ENCODE data around the gene MYMK.

MYMK gene

GRCh38 chr9:133521122-133522072 lies 3.4 kb downstream of the MYMK start:
- Histone ChIP-seq H3K4me1 (ENCODE audit: control insufficient read depth in 1 of 2, insufficient read depth in 2 of 2, low read length in 2 of 2) (peaks cover 0 to 5% of the 10 kb centered on the region in 2 donors), H3K9me3 (ENCODE audit: control insufficient read depth in 1 of 2, low read length in 2 of 2) (no peaks in the 10 kb centered on the region), H3K4me3 (ENCODE audit: low read depth in 1 of 2, low read length in 2 of 2) (no peak overlapping the region), H3K27me3 (ENCODE audit: low read depth, low read length) (no peaks in the 10 kb centered on the region), H3K36me3 (ENCODE audit: control insufficient read depth in 1 of 2, insufficient read depth in 2 of 2, low read length in 2 of 2) (no peaks in the 10 kb centered on the region), H3K27ac (ENCODE audit: low read length) (no peak overlapping the region)

- no peaks in the 10 kb centered on the region for H3K27me3 ChIP-seq (ENCODE audit: low read depth, low read length)
- no peaks in the 10 kb centered on the region for H3K4me1 ChIP-seq (ENCODE audit: control insufficient read depth in 1 of 2, insufficient read depth in 2 of 2, low read length in 2 of 2)
- no peak overlapping the region for H3K4me3 ChIP-seq (ENCODE audit: low read depth in 1 of 2, low read length in 2 of 2)
- H3K9me3 ChIP-seq (ENCODE audit: control insufficient read depth in 1 of 2, low read length in 2 of 2): no peaks in the 10 kb centered on the region
- no peak overlapping the region for H3K27ac ChIP-seq (ENCODE audit: low read length)
- no peaks in the 10 kb centered on the region for H3K36me3 ChIP-seq (ENCODE audit: control insufficient read depth in 1 of 2, insufficient read depth in 2 of 2, low read length in 2 of 2)
Measured at GRCh38 chr9:133520121-133520835, 4.5 kb downstream of the MYMK start.

GRCh38 chr9:133519693-133520092 lies 5.1 kb downstream of the MYMK start:
- H3K4me1 ChIP-seq (ENCODE audit: control insufficient read depth in 1 of 2, insufficient read depth in 2 of 2, low read length in 2 of 2): no peaks in the 10 kb centered on the region
- no peak overlapping the region for H3K4me3 ChIP-seq (ENCODE audit: low read depth in 1 of 2, low read length in 2 of 2)
- H3K27ac ChIP-seq (ENCODE audit: low read length): no peak overlapping the region
- H3K36me3 ChIP-seq (ENCODE audit: control insufficient read depth in 1 of 2, insufficient read depth in 2 of 2, low read length in 2 of 2): no peaks in the 10 kb centered on the region
- no peaks in the 10 kb centered on the region for H3K9me3 ChIP-seq (ENCODE audit: control insufficient read depth in 1 of 2, low read length in 2 of 2)
- H3K27me3 ChIP-seq (ENCODE audit: low read depth, low read length): no peaks in the 10 kb centered on the region

GRCh38 chr9:133518706-133519449 lies 5.9 kb downstream of the MYMK start:
- Histone ChIP-seq H3K4me1 (ENCODE audit: control insufficient read depth in 1 of 2, insufficient read depth in 2 of 2, low read length in 2 of 2) (no peaks in the 10 kb centered on the region), H3K27me3 (ENCODE audit: low read depth, low read length) (no peaks in the 10 kb centered on the region), H3K9me3 (ENCODE audit: control insufficient read depth in 1 of 2, low read length in 2 of 2) (no peaks in the 10 kb centered on the region), H3K27ac (ENCODE audit: low read length) (no peak overlapping the region), H3K4me3 (ENCODE audit: low read depth in 1 of 2, low read length in 2 of 2) (no peak overlapping the region), H3K36me3 (ENCODE audit: control insufficient read depth in 1 of 2, insufficient read depth in 2 of 2, low read length in 2 of 2) (no peaks in the 10 kb centered on the region)

GRCh38 chr9:133518200-133518599 lies 6.6 kb downstream of the MYMK start:
- Histone ChIP-seq H3K9me3 (ENCODE audit: control insufficient read depth in 1 of 2, low read length in 2 of 2) (no peaks in the 10 kb centered on the region), H3K4me1 (ENCODE audit: control insufficient read depth in 1 of 2, insufficient read depth in 2 of 2, low read length in 2 of 2) (no peaks in the 10 kb centered on the region), H3K36me3 (ENCODE audit: control insufficient read depth in 1 of 2, insufficient read depth in 2 of 2, low read length in 2 of 2) (no peaks in the 10 kb centered on the region), H3K27me3 (ENCODE audit: low read depth, low read length) (no peaks in the 10 kb centered on the region), H3K27ac (ENCODE audit: low read length) (no peak overlapping the region), H3K4me3 (ENCODE audit: low read depth in 1 of 2, low read length in 2 of 2) (no peak overlapping the region)

- H3K36me3 ChIP-seq (ENCODE audit: control insufficient read depth in 1 of 2, insufficient read depth in 2 of 2, low read length in 2 of 2): no peaks in the 10 kb centered on the region
- no peaks in the 10 kb centered on the region for H3K9me3 ChIP-seq (ENCODE audit: control insufficient read depth in 1 of 2, low read length in 2 of 2)
- H3K4me3 ChIP-seq (ENCODE audit: low read depth in 1 of 2, low read length in 2 of 2): no peak overlapping the region
- H3K27ac ChIP-seq (ENCODE audit: low read length): no peak overlapping the region
- no peaks in the 10 kb centered on the region for H3K4me1 ChIP-seq (ENCODE audit: control insufficient read depth in 1 of 2, insufficient read depth in 2 of 2, low read length in 2 of 2)
- H3K27me3 ChIP-seq (ENCODE audit: low read depth, low read length): no peaks in the 10 kb centered on the region
Measured at GRCh38 chr9:133517711-133518110, 7.0 kb downstream of the MYMK start.

GRCh38 chr9:133516961-133517350 lies 7.8 kb downstream of the MYMK start:
- H3K27ac ChIP-seq (ENCODE audit: low read length): no peak overlapping the region
- no peak overlapping the region for H3K4me3 ChIP-seq (ENCODE audit: low read depth in 1 of 2, low read length in 2 of 2)
- H3K36me3 ChIP-seq (ENCODE audit: control insufficient read depth in 1 of 2, insufficient read depth in 2 of 2, low read length in 2 of 2): no peaks in the 10 kb centered on the region
- no peaks in the 10 kb centered on the region for H3K4me1 ChIP-seq (ENCODE audit: control insufficient read depth in 1 of 2, insufficient read depth in 2 of 2, low read length in 2 of 2)
- no peaks in the 10 kb centered on the region for H3K9me3 ChIP-seq (ENCODE audit: control insufficient read depth in 1 of 2, low read length in 2 of 2)
- H3K27me3 ChIP-seq (ENCODE audit: low read depth, low read length): no peaks in the 10 kb centered on the region

- Histone ChIP-seq H3K27ac (ENCODE audit: low read length) (no peak overlapping the region), H3K9me3 (ENCODE audit: control insufficient read depth in 1 of 2, low read length in 2 of 2) (no peaks in the 10 kb centered on the region), H3K27me3 (ENCODE audit: low read depth, low read length) (no peaks in the 10 kb centered on the region), H3K36me3 (ENCODE audit: control insufficient read depth in 1 of 2, insufficient read depth in 2 of 2, low read length in 2 of 2) (no peaks in the 10 kb centered on the region), H3K4me1 (ENCODE audit: control insufficient read depth in 1 of 2, insufficient read depth in 2 of 2, low read length in 2 of 2) (no peaks in the 10 kb centered on the region), H3K4me3 (ENCODE audit: low read depth in 1 of 2, low read length in 2 of 2) (no peak overlapping the region)
Measured at GRCh38 chr9:133516256-133516960, 8.4 kb downstream of the MYMK start.

- no peaks in the 10 kb centered on the region for H3K27me3 ChIP-seq (ENCODE audit: low read depth, low read length)
- no peaks in the 10 kb centered on the region for H3K36me3 ChIP-seq (ENCODE audit: control insufficient read depth in 1 of 2, insufficient read depth in 2 of 2, low read length in 2 of 2)
- H3K9me3 ChIP-seq (ENCODE audit: control insufficient read depth in 1 of 2, low read length in 2 of 2): no peaks in the 10 kb centered on the region
- H3K27ac ChIP-seq (ENCODE audit: low read length): no peak overlapping the region
- no peaks in the 10 kb centered on the region for H3K4me1 ChIP-seq (ENCODE audit: control insufficient read depth in 1 of 2, insufficient read depth in 2 of 2, low read length in 2 of 2)
- H3K4me3 ChIP-seq (ENCODE audit: low read depth in 1 of 2, low read length in 2 of 2): no peak overlapping the region
Measured at GRCh38 chr9:133515615-133516255, 9.0 kb downstream of the MYMK start.

- no peaks in the 10 kb centered on the region for H3K27me3 ChIP-seq (ENCODE audit: low read depth, low read length)
- no peaks in the 10 kb centered on the region for H3K4me1 ChIP-seq (ENCODE audit: control insufficient read depth in 1 of 2, insufficient read depth in 2 of 2, low read length in 2 of 2)
- H3K36me3 ChIP-seq (ENCODE audit: control insufficient read depth in 1 of 2, insufficient read depth in 2 of 2, low read length in 2 of 2): no peaks in the 10 kb centered on the region
- H3K9me3 ChIP-seq (ENCODE audit: control insufficient read depth in 1 of 2, low read length in 2 of 2): no peaks in the 10 kb centered on the region
- H3K27ac ChIP-seq (ENCODE audit: low read length): no peak overlapping the region
- H3K4me3 ChIP-seq (ENCODE audit: low read depth in 1 of 2, low read length in 2 of 2): no peak overlapping the region
Measured at GRCh38 chr9:133515240-133515610, 9.5 kb downstream of the MYMK start.
